GM12874 (cell line): ENCODE measurements around the gene CEMIP.

Experiments
- TF ChIP-seq, protein P1 (sequence below): IDR thresholded peaks from 2 replicates; pipeline ENCODE4 v1.5.1; 2011; ENCODE audit warnings: low read depth, mild to moderate bottlenecking, control low read depth, low read length, moderate library complexity; ENCODE audit not compliant: insufficient read depth

The CEMIP gene

DNA sequence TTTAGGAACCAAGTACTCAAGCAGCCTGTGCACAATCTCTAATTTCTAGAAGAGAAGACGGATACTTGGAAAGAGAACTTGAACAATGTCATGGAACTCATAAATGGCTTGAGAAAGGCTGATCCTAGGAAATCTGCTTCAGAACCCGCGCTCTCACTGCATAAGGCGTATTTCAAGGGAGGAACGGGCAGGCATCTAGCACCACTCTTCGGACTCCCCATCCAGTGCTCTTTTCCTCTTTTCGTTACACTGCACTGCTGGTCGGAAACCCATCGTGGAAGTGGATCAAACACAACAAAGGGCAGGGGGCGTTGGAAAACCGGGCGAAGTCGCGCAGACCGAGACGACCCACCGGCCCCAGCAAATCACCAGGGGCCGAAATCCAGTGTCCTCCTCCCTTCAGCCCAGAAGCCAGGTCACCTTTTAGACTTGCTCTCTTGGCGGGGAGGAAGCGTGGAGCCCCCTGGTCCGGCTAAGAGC lies 221.0 kb downstream of the CEMIP start:
- TF ChIP-seq, protein P1, sequence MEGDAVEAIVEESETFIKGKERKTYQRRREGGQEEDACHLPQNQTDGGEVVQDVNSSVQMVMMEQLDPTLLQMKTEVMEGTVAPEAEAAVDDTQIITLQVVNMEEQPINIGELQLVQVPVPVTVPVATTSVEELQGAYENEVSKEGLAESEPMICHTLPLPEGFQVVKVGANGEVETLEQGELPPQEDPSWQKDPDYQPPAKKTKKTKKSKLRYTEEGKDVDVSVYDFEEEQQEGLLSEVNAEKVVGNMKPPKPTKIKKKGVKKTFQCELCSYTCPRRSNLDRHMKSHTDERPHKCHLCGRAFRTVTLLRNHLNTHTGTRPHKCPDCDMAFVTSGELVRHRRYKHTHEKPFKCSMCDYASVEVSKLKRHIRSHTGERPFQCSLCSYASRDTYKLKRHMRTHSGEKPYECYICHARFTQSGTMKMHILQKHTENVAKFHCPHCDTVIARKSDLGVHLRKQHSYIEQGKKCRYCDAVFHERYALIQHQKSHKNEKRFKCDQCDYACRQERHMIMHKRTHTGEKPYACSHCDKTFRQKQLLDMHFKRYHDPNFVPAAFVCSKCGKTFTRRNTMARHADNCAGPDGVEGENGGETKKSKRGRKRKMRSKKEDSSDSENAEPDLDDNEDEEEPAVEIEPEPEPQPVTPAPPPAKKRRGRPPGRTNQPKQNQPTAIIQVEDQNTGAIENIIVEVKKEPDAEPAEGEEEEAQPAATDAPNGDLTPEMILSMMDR, result no peak

DNA sequence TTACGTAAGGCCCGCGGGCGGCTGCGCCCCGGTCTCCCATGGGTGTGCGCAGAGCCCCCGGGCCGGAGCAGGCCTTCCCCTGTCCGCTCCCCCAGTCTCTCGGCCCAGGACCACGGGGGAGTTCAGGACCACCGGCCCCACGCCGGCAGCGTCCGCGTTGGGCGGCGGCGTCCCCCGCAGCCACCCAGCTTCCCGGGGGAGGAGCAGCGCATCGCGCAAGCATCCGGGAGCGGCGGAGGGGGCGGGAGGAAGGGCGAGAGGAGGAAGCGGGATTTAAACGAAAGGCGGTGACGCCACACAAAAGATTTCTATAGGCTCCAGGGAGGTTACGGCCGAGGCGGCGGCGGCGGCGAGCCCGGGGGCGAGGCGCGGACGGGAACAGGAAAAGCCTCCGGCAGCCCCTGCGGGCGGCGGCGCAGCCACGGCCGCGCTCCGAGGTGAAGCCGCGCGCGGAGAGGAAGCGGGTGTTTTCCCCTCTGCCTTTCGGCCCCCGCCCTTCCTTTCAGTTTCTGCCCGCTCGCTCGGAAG lies 221.5 kb downstream of the CEMIP start, which contains the start of gene TLNRD1:
TLNRD1 (plus strand) TSS at position 300 of the 528 bp plus-strand sequence. CDS start 1,349 bp downstream, outside the sequence.
- TF ChIP-seq, protein P1, result no peak
